DMS 273 treated with DMSO at 0.1 percent for 48 hours (cell line): ENCODE data around the gene TM2D1.

Experiments
- DNase-seq: peaks from one replicate; lab custom pipeline; 2025; lab: John Stamatoyannopoulos, UW

The TM2D1 gene

DNA sequence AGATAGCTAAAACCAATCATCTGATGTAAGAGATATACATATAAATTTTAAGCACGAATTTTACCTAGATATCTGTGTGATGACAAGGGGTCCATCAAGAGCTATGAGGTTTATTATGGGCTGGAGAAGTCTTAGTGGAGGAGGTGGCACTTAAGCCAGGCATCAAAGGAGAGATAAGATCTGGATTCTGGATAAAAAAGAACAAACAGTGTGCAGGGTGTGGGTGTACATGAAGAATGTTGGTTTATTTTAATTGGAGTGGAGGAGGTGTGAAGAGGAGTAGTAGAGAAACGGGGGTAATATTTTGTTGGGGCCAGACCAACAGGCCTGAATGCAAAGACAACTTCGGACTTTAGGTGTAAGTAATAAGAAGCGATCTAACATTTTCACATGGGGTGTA lies 80.6 kb downstream of the TM2D1 start:
- DNase-seq, result no peak

- DNase-seq, result no peak
These were observed 82.3 kb downstream of the TM2D1 start for GRCh38 chr1:61642475-61643232.

DNA sequence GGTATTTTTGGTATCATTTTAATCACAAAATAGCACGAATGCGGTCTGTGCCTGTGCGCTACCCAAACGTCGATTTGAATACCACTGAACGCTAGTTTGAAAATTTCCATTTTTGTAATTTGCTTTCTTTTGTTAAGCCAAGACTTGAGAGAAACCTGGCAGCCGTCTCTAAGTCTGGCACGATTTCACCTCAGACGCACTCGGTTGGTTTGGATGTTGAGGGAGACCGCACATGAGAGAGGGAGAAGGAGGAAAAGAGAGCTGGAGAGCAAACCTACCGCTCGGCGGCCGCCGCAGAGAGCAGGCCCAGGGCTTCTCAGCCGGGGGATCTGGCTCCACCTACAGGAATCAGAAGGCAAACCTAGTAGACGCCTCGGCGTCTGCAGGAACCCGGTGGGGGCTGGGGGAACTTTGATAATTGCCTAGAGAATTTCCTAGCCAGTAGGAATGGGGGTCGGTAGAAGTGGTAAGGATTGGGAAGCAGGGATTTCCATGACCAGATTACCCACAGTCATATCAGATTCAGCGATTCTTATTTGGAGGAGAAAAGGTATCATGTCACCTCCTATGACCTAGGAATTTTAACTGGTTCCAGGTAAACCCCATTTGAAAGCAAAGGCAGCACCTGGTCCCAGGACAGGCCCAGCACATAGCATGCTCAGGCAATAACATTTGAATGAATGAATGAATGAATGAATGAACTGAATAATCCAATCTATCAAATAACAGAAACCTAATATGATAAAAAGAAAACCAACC lies 83.2 kb downstream of the TM2D1 start:
- no peak for DNase-seq

DNA sequence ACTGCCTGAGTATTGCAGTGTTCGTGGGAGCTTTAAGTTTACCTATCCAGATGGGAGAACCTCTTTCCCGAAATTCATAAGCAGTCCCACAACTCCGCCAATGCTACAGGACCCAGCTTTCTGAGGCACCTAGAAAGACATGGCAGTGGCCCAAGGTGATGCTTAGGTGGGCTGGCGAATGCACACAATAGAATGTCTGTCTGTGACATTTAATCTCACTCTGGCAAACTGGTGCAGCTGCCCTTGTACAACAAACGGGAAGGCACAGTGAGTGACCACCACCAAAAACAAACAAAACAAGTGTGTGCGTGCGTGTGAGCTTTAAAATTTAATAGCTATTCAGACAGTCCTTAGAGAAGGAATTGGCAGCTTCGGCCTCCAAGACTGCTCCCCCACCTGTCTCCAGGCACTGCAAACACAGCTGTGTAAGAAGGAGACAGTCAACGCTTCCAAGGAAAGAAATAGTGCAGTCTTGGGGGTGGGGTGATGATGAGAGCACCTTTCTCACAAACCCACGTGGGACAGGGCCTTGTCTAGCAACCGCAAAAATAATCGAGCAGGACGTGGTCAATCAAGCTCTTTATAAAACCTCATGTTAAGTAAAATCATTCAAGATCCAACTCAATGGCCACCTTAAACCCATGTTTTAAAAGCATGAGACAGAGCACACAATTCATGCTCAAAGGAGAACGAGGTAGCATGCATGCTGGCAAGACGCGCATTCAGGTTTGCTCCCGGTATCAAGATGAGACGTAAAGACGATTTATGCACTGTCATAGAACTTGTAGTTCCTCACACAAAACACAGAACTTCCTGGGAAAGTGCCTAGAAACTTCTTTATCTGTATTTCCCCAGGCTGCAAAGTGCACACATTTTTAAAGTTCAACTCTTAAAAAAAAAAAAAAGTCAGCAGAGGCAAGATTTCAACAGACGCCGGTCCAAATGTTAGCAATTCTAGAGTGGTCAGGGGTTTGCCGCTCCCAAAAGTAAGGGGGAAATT lies 84.1 kb downstream of the TM2D1 start:
- DNase-seq, result no peak

DNA sequence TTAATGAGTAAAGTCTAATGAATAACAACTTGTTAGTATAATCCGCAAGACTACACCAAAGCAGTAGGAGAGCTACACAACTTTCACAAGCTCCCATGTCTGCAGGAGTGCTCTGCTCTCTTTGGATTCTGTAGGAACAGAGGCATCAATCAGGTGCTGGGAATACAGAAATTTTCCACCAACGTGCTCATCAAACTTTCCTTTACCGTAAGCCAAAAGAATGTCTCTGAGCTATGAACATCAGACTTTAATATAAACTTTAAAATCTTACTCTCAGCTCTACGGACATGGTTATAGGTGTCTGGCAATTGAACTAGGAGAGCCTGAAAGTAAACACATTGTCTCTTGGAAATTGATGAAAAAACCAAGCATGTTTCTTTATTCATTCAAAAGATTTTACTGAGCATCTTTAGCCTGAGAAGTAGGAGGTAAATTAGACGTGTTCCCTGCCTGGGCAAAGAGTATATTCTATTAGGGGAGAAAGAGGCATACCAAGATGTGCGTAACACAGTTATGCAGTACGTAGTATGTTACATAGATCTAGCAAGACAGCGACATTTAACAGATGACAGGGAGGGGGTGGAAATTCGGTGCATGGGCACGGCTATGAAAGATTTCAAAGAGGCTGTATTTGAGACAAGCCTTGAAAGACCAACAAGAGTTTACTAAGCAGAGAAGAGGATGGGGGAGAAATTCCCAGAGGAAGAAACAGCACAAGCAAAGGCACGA lies 85.2 kb downstream of the TM2D1 start:
- DNase-seq, result no peak

GRCh38 chr1:61638911-61639605 lies 85.9 kb downstream of the TM2D1 start:
- DNase-seq, result no peak

DNA sequence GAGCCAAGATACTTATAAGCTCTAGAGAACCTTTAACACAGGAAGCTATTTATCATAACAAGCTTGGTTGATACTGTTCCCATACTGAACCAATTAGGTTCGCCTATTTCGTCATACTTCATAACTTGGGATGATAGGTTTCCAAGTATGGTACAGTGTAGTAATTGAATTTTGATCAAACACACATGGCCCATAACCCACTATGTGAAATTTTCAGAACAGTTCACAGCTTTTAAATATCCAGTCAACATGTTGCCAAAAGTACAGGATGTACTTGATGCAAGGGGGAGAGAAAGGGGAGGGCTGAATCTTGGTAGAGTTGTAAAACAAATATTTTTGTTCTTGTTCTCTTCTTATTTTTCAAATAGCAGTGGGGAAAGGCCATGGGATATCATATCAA lies 86.6 kb downstream of the TM2D1 start:
- DNase-seq, result no peak

GRCh38 chr1:61637470-61637869 lies 87.5 kb downstream of the TM2D1 start:
- DNase-seq, result no peak

- DNase-seq, result no peak
These were observed 88.1 kb downstream of the TM2D1 start for GRCh38 chr1:61636814-61637213.

- no peak for DNase-seq
These were observed 88.6 kb downstream of the TM2D1 start for GRCh38 chr1:61636376-61636775.

DNA sequence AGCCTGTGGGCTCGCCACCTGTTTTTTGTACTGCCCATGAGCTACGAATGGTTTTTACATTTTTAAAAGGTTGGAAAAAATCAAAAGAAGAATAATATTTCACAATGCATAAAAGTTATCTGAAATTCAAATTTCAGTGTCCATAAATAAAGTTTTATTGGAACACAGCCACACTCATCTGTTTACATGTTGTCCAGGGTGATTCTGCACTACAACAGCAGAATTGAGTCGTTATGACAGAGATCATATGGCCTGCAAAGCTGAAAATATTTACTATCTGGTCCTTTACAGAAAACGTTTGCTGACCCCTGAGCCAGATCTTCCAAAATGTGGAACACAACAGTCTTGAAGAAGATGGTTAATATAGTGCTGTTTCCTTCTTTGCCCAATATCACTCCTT lies 89.4 kb downstream of the TM2D1 start:
- no peak for DNase-seq

DNA sequence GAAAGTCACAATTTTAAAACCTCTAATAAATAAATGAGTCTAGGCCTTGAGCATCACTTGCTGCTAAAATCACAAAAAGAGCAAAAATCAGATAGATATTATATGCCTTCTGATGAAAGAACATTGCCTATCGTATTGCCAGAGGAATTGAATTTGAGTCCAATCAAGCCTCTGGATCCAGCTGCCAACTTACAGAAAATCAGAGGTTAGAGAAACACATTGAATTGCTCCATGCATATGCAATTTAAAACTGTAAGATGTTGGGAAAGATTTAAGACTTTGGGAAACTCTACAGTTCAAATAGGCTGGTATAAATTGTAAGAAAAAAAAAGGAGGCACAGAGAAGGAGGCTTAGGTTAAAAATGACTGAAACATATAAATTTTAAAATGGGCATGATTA lies 93.5 kb downstream of the TM2D1 start:
- no peak for DNase-seq
